HG03439 (cell line): ENCODE data around the gene FOXC1.

Experiments
- ATAC-seq: cut with Tn5 transposase; IDR thresholded peaks from one replicate; pipeline ENCODE4 v1.9.1; 2021; ENCODE audit warnings: mild to moderate bottlenecking, moderate library complexity; ENCODE audit not compliant: unreplicated experiment

Gene FOXC1

GRCh38 chr6:1598886-1599285 lies 10.8 kb upstream of the FOXC1 start:
- no peak for ATAC-seq

- ATAC-seq = no peak
These were observed 10.2 kb upstream of the FOXC1 start for GRCh38 chr6:1599469-1599868.

- ATAC-seq = no peak
These were observed 9.5 kb upstream of the FOXC1 start for GRCh38 chr6:1600063-1600763.

- ATAC-seq = no peak
These were observed 9.0 kb upstream of the FOXC1 start for GRCh38 chr6:1600764-1601157.

- ATAC-seq = no peak
These were observed 8.3 kb upstream of the FOXC1 start for GRCh38 chr6:1601158-1602048.

GRCh38 chr6:1602049-1602713 lies 7.5 kb upstream of the FOXC1 start:
- no peak for ATAC-seq

- ATAC-seq = no peak
These were observed 6.0 kb upstream of the FOXC1 start for GRCh38 chr6:1603708-1604107.

- peak; percentile 63 for ATAC-seq
These were observed 5.3 kb upstream of the FOXC1 start for GRCh38 chr6:1604158-1605003.

- ATAC-seq = no peak
These were observed 4.5 kb upstream of the FOXC1 start for GRCh38 chr6:1605004-1605892.

- no peak for ATAC-seq
These were observed 3.6 kb upstream of the FOXC1 start for GRCh38 chr6:1605893-1606779.

- ATAC-seq = no peak
These were observed 2.8 kb upstream of the FOXC1 start for GRCh38 chr6:1606780-1607515.

- no peak for ATAC-seq
These were observed 2.0 kb upstream of the FOXC1 start for GRCh38 chr6:1607516-1608221.

- no peak for ATAC-seq
These were observed 1.3 kb upstream of the FOXC1 start for GRCh38 chr6:1608222-1609040.

GRCh38 chr6:1609041-1609647 lies 571 bp upstream of the FOXC1 start:
- ATAC-seq = no peak

GRCh38 chr6:1610497-1611321 lies 994 bp downstream of the FOXC1 start:
- ATAC-seq = peak; percentile 12

- no peak for ATAC-seq
These were observed 1.5 kb downstream of the FOXC1 start for GRCh38 chr6:1611322-1611571.
